Activated T-cell treated with anti-CD3 and anti-CD28 coated beads, Interleukin-2, amount 50 U/mL, for 4 hours (primary cell): Measurements from ENCODE around the gene ACY1. TPM values are rescaled to one million over a fixed set of nuclear protein-coding genes. Genes with fewer than 3 reads are reported as not detected.
"Not testable (repeated sequence)": the region's sequence is repeated elsewhere in the genome, so short reads cannot be mapped to it uniquely, and the experiment has no call there.

Experiments used
- ATAC-seq, 2 donors: fragments of 200-7000 bp; cut with Tn5 transposase; one replicate each; pipeline ENCODE4 v1.10.0; 2021
- DNase-seq: peaks from one replicate; pipeline ENCODE4 v3.0.0-alpha.2; 2020
- H3K27me3 Mint-ChIP-seq: one replicate; pipeline ENCODE4 v1.8.0; 2021; ENCODE audit warnings: low read depth, mixed read lengths
- H3K36me3 Mint-ChIP-seq: one replicate; pipeline ENCODE4 v1.8.0; 2022; ENCODE audit warnings: mixed read lengths; ENCODE audit not compliant: insufficient read depth
- H3K4me1 Mint-ChIP-seq: one replicate; pipeline ENCODE4 v1.8.0; 2021; ENCODE audit warnings: low read depth, mixed read lengths
- H3K4me3 Mint-ChIP-seq: one replicate; pipeline ENCODE4 v1.8.0; 2021; ENCODE audit warnings: mild to moderate bottlenecking, moderate library complexity, mixed read lengths
- H3K9me3 Mint-ChIP-seq: one replicate; pipeline ENCODE4 v1.8.0; 2021; ENCODE audit warnings: mixed read lengths
- total RNA-seq, 3 donors: library from RNA; stranded (reverse); gene quantifications; one replicate each; pipeline ENCODE4 v1.2.1, GENCODE V29; 2021

The ACY1 gene
- total RNA-seq, 3 donors from 2014 or later: 47.6 to 58.1 (median 55.9) TPM

GRCh38 chr3:52023860-52024764, 40.8 kb downstream of the ACY1 start:
- Mint-ChIP-seq H3K36me3 (no peaks in the 10 kb centered on the region), H3K4me3 (no peak overlapping the region), H3K4me1 (no peaks in the 10 kb centered on the region), H3K9me3 (no peaks in the 10 kb centered on the region), H3K27me3 (no peaks in the 10 kb centered on the region)
- ATAC-seq (no peak), DNase-seq (no peak)

DNA sequence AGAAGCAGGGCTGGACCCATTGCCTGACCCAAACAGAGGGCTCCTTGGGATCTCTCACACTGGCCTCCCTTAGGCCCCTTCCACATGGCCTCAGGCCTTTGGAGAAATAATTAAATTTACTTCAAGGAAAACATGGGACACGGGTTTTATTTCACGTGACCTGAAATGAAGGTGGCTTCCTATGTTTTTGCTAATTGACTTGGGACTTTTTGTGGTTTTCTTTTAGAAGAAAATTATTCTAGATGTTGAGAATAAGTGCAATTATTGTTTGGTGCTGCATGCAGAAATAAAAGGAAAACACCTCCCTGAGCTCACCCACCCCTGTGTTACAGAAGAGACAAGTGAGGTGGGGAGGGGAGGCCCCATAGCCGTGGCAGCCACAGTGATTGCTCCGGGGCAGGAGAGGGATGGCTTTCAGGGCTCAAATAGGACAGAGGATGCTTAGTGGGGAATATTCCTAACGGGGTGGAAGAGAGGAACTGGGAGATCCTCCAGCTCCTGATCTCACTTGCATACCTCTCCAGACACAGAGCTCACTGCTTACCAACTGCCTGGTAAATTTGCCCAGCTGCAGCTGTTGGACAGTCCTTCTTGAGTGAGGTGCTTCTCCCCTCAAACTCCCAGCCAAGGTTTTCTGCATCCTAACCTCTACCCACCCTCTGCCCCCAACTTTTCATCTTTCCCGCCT, 41.6 kb downstream of the ACY1 start:
- no peak for DNase-seq
- H3K4me1 Mint-ChIP-seq: no peaks in the 10 kb centered on the region
- ATAC-seq: no peak
- no peaks in the 10 kb centered on the region for H3K27me3 Mint-ChIP-seq
- H3K4me3 Mint-ChIP-seq: no peak overlapping the region
- H3K9me3 Mint-ChIP-seq: no peaks in the 10 kb centered on the region
- H3K36me3 Mint-ChIP-seq: no peaks in the 10 kb centered on the region

GRCh38 chr3:52025453-52025852, 42.1 kb downstream of the ACY1 start:
- no peaks in the 10 kb centered on the region for H3K9me3 Mint-ChIP-seq
- H3K4me1 Mint-ChIP-seq: no peaks in the 10 kb centered on the region
- H3K27me3 Mint-ChIP-seq: no peaks in the 10 kb centered on the region
- H3K36me3 Mint-ChIP-seq: no peaks in the 10 kb centered on the region
- H3K4me3 Mint-ChIP-seq: no peak overlapping the region
- ATAC-seq: no peak
- DNase-seq: no peak

GRCh38 chr3:52026041-52026440, 42.7 kb downstream of the ACY1 start:
- ATAC-seq: no peak
- Mint-ChIP-seq H3K4me1 (no peaks in the 10 kb centered on the region), H3K36me3 (no peaks in the 10 kb centered on the region), H3K27me3 (no peaks in the 10 kb centered on the region), H3K9me3 (no peaks in the 10 kb centered on the region), H3K4me3 (no peak overlapping the region)
- DNase-seq: no peak

GRCh38 chr3:52028572-52028971, 45.2 kb downstream of the ACY1 start:
- no peaks in the 10 kb centered on the region for H3K9me3 Mint-ChIP-seq

GRCh38 chr3:52029053-52029452, 45.7 kb downstream of the ACY1 start:
- no peak for ATAC-seq

More at GRCh38 chr3:52028572-52028971, 45.2 kb downstream of the ACY1 start:
- ATAC-seq (no peak), DNase-seq (no peak)
- H3K27me3 Mint-ChIP-seq: no peaks in the 10 kb centered on the region
- no peak overlapping the region for H3K4me3 Mint-ChIP-seq
- H3K4me1 Mint-ChIP-seq: no peaks in the 10 kb centered on the region
- no peaks in the 10 kb centered on the region for H3K36me3 Mint-ChIP-seq

DNA sequence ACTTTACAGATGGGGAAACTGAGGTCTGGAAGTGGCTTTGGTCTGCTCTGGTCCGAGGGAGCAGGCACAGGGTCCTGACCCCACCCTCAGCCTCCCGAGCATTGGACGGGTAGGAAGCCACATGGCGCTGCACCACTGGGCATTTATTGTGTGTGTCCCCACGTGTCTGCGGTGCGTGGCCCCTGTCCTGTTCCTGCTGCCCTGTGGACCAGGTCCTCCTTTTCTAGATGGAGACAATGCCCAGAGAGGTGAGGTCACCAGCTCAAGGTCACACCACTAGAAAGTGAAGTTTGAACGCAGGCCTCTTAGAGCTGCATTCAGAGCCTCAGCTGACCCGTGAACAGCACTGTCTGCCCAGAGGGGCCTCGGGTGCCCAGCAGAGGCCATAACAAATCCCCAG, 46.2 kb downstream of the ACY1 start:
- no peaks in the 10 kb centered on the region for H3K27me3 Mint-ChIP-seq
- no peak for ATAC-seq
- H3K4me3 Mint-ChIP-seq: no peak overlapping the region
- H3K36me3 Mint-ChIP-seq: no peaks in the 10 kb centered on the region
- no peaks in the 10 kb centered on the region for H3K9me3 Mint-ChIP-seq
- no peaks in the 10 kb centered on the region for H3K4me1 Mint-ChIP-seq
- no peak for DNase-seq

More at GRCh38 chr3:52029053-52029452, 45.7 kb downstream of the ACY1 start:
- no peaks in the 10 kb centered on the region for H3K9me3 Mint-ChIP-seq
- H3K4me3 Mint-ChIP-seq: no peak overlapping the region
- H3K36me3 Mint-ChIP-seq: no peaks in the 10 kb centered on the region
- H3K4me1 Mint-ChIP-seq: no peaks in the 10 kb centered on the region
- no peaks in the 10 kb centered on the region for H3K27me3 Mint-ChIP-seq
- DNase-seq: no peak

DNA sequence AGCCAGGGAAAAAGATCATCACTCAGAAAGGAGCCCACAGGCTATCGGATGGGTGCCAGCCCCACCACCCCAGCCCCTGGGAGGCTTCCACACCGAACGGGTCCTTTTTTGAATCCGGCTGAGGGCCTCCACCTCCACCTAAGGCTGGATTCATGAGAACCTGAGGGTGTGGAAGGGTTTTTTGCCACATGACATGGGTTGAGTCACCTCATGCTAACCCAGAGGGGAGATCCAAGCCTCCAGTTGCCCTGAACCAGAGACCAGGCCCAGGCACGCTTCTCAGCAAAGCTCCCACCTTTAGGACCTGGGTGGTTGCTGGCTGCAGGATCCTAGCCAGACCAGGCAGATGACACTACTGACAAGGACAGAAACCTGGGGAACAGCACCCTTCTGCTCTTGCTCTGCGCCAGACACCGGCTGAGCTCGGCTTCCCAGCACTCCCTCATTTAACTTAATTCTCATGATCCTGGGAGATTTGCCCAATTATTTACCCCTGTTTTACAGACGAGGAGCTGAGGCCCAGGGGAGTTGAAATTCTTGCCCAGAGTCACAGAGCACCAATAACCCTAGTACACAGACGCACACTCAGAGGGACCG, 47.5 kb downstream of the ACY1 start:
- DNase-seq (no peak), ATAC-seq (no peak)
- no peaks in the 10 kb centered on the region for H3K4me1 Mint-ChIP-seq
- H3K9me3 Mint-ChIP-seq: no peaks in the 10 kb centered on the region
- no peak overlapping the region for H3K4me3 Mint-ChIP-seq
- H3K36me3 Mint-ChIP-seq: no peaks in the 10 kb centered on the region
- H3K27me3 Mint-ChIP-seq: no peaks in the 10 kb centered on the region

GRCh38 chr3:52031896-52032295, 48.6 kb downstream of the ACY1 start:
- no peaks in the 10 kb centered on the region for H3K9me3 Mint-ChIP-seq
- no peak for DNase-seq
- no peak overlapping the region for H3K4me3 Mint-ChIP-seq
- no peak for ATAC-seq
- no peaks in the 10 kb centered on the region for H3K4me1 Mint-ChIP-seq
- no peaks in the 10 kb centered on the region for H3K27me3 Mint-ChIP-seq
- H3K36me3 Mint-ChIP-seq: no peaks in the 10 kb centered on the region

DNA sequence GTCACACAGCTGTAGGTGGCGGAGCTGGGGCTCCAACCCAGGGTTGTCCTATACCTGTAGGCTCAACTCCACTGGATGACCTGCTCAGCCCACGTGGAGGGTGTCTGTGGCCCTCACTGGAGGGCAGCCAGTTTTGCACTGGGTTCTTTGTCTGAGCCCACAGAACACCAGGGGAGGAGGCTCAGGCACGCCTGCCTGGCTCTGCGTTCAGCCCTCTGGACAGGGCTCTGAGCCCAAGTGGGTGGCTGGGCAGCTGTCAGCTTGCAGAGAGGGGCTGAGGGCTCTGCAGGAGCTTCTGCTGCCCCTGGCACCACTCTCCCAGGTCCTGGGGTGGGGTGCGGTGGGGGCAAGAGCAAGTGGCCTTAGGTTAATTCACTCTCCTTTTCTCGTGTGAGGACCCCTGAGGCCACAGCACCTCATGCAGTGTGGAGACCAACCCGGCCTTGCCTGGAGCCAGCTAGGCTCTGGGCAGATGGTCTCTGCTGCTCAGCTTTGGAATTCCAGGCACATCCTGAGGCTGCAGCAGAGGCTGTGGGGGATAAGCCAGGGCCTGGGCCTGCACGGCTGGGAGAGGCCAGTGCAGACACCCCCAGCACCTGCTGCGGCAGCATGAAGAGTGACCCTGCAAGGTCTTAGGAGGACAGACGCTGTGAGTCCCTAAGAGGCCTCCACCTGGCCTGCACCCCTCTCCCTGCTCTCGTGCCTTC, 49.5 kb downstream of the ACY1 start:
- no peaks in the 10 kb centered on the region for H3K9me3 Mint-ChIP-seq
- H3K4me1 Mint-ChIP-seq: no peaks in the 10 kb centered on the region
- H3K27me3 Mint-ChIP-seq: no peaks in the 10 kb centered on the region
- ATAC-seq (no peak), DNase-seq (no peak)
- H3K36me3 Mint-ChIP-seq: no peaks in the 10 kb centered on the region
- H3K4me3 Mint-ChIP-seq: no peak overlapping the region

GRCh38 chr3:52033748-52034147, 50.4 kb downstream of the ACY1 start:
- not testable (repeated sequence) for ATAC-seq, H3K27me3 Mint-ChIP-seq, H3K36me3 Mint-ChIP-seq, H3K9me3 Mint-ChIP-seq, H3K4me3 Mint-ChIP-seq, H3K4me1 Mint-ChIP-seq, DNase-seq

- no peaks in the 10 kb centered on the region for H3K36me3 Mint-ChIP-seq
Measured at GRCh38 chr3:52034212-52034611, 50.9 kb downstream of the ACY1 start.

DNA sequence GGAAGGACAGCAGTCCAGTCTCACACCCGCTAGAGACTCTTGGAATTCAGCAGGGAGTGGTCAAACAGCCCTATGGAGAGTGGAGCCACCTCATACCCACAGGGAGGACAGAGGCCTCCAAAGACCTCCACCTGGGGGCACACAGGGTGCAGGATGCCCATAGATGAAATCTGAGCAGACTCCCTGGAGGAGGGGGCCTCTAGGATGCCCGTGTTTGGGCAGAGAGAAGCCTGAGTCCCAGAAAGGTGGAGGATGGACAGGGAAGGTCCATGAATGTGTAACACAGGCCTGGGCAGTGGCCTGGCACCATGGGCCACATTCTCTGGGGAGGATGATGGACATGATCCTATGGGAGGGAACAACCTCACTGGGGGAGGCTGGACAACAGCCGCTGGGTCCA, 51.3 kb downstream of the ACY1 start:
- Mint-ChIP-seq H3K4me1 (no peaks in the 10 kb centered on the region), H3K9me3 (no peaks in the 10 kb centered on the region), H3K27me3 (peaks cover 2% of the 10 kb centered on the region), H3K4me3 (no peak overlapping the region), H3K36me3 (no peaks in the 10 kb centered on the region)
- ATAC-seq: no peak
- DNase-seq: no peak

More at GRCh38 chr3:52034212-52034611, 50.9 kb downstream of the ACY1 start:
- no peak for ATAC-seq
- H3K4me1 Mint-ChIP-seq: no peaks in the 10 kb centered on the region
- no peak for DNase-seq
- no peak overlapping the region for H3K4me3 Mint-ChIP-seq
- no peaks in the 10 kb centered on the region for H3K27me3 Mint-ChIP-seq
- H3K9me3 Mint-ChIP-seq: no peaks in the 10 kb centered on the region

- Mint-ChIP-seq H3K9me3 (no peaks in the 10 kb centered on the region), H3K4me3 (no peak overlapping the region), H3K27me3 (peaks cover 2% of the 10 kb centered on the region), H3K36me3 (no peaks in the 10 kb centered on the region), H3K4me1 (no peaks in the 10 kb centered on the region)
- DNase-seq (no peak), ATAC-seq (no peak)
Measured at GRCh38 chr3:52036222-52036694, 52.9 kb downstream of the ACY1 start.
